GM23248 (cell line): ENCODE measurements around the gene CAST. TPM values are rescaled to one million over a fixed set of nuclear protein-coding genes. Genes with fewer than 3 reads are reported as not detected.

Experiments
- DNase-seq: peaks from one replicate; pipeline ENCODE4 v3.0.0-alpha.2; 2015
- H2AFZ ChIP-seq: fragments of 200-600 bp; sonication (generic); 2 replicates; pipeline ENCODE4 v1.6.1; 2016; ENCODE audit warnings: antibody characterized with exemption
- H3F3A ChIP-seq: fragments of 200-600 bp; sonication (generic); 2 replicates; pipeline ENCODE4 v1.6.1; 2016; ENCODE audit warnings: mild to moderate bottlenecking, antibody characterized with exemption, mixed run types; ENCODE audit not compliant: insufficient read depth
- H3K27ac ChIP-seq: fragments of 200-600 bp; sonication (generic); 2 replicates; pipeline ENCODE4 v1.5.1; 2016; ENCODE audit warnings: mild to moderate bottlenecking
- H3K27me3 ChIP-seq: fragments of 200-600 bp; sonication (generic); replicated peaks from 2 replicates; pipeline ENCODE4 v1.6.1; 2016; ENCODE audit warnings: mild to moderate bottlenecking; ENCODE audit not compliant: insufficient read depth
- H3K36me3 ChIP-seq: fragments of 200-600 bp; sonication (generic); 2 replicates; pipeline ENCODE4 v1.6.1; 2016; ENCODE audit warnings: low read depth, mild to moderate bottlenecking
- H3K4me1 ChIP-seq: fragments of 200-600 bp; sonication (generic); 2 replicates; pipeline ENCODE4 v1.6.1; 2016; ENCODE audit warnings: mild to moderate bottlenecking; ENCODE audit not compliant: insufficient read depth
- H3K4me2 ChIP-seq: fragments of 200-600 bp; sonication (generic); one replicate; pipeline ENCODE4 v1.6.1; 2016; ENCODE audit warnings: mild to moderate bottlenecking; ENCODE audit not compliant: unreplicated experiment
- H3K4me3 ChIP-seq: fragments of 200-600 bp; sonication (generic); 2 replicates; pipeline ENCODE4 v1.5.1; 2016; ENCODE audit warnings: mild to moderate bottlenecking
- H3K79me2 ChIP-seq: fragments of 200-600 bp; sonication (generic); 2 replicates; pipeline ENCODE4 v1.6.1; 2016; ENCODE audit warnings: mild to moderate bottlenecking; ENCODE audit not compliant: insufficient read depth
- H3K9ac ChIP-seq: fragments of 200-600 bp; sonication (generic); 2 replicates; pipeline ENCODE4 v1.6.1; 2016; ENCODE audit warnings: mild to moderate bottlenecking
- H3K9me2 ChIP-seq: fragments of 200-600 bp; sonication (generic); 2 replicates; pipeline ENCODE4 v1.6.1; 2016; ENCODE audit warnings: mixed run types, mild to moderate bottlenecking, moderate library complexity; ENCODE audit not compliant: insufficient read depth
- H3K9me3 ChIP-seq: fragments of 200-600 bp; sonication (generic); one replicate; pipeline ENCODE4 v1.6.1; 2017; ENCODE audit warnings: low read depth
- H4K20me1 ChIP-seq: fragments of 200-600 bp; sonication (generic); 2 replicates; pipeline ENCODE4 v1.6.0; 2016; ENCODE audit not compliant: insufficient read depth
- EZH2 ChIP-seq: fragments of 200-600 bp; sonication (generic); IDR thresholded peaks from 2 replicates; pipeline ENCODE4 v1.6.1; 2018; ENCODE audit warnings: antibody characterized with exemption, mild to moderate bottlenecking; ENCODE audit not compliant: insufficient read depth, poor library complexity, severe bottlenecking
- EZH2phosphoT487 ChIP-seq: fragments of 200-600 bp; sonication (generic); IDR thresholded peaks from 2 replicates; pipeline ENCODE4 v1.6.1; 2018; ENCODE audit warnings: antibody characterized with exemption, moderate library complexity, mild to moderate bottlenecking, low read depth; ENCODE audit not compliant: insufficient read depth
- WGBS, 2 experiments: methylation state at CpG; one replicate each; pipeline ENCODE4 v1.1.6; 2015 to 2017; ENCODE audit warnings: low lambda C conversion rate in 2 of 2, low coverage in 1 of 2; ENCODE audit errors: missing lambda C conversion rate in 2 of 2; 5-methylcytosine and 5-hydroxymethylcytosine counted together
- in situ Hi-C: fragments of 300-500 bp; cut with MboI; formaldehyde crosslinking; loops from 2 replicates; pipeline ENCODE4 v1.15.0; 2020
- polyA plus RNA-seq: library from polyadenylated mRNA; unstranded; fragments of >200 nt; fragmentation: Nextera tagmentation; extraction: Ambion mirVana; gene quantifications from 2 replicates; pipeline ENCODE4 v1.2.1, GENCODE V29; 2016
- total RNA-seq: library from RNA; depleted of rRNA; stranded (reverse); fragments of >200 nt; shearing (Covaris generic); gene quantifications from 2 replicates; pipeline ENCODE4 v1.2.3, GENCODE V29; 2014

CAST gene
- total and polyA plus RNA-seq, 2 experiments from 2014 or later: 179 to 196 TPM

GRCh38 chr5:96664669-96665068, 2.5 kb downstream of the CAST start:
- Histone ChIP-seq H3K79me2 (peaks cover 64% of the 10 kb centered on the region), H3K9ac (no peak overlapping the region)
- in situ Hi-C loops: no loop called here

DNA sequence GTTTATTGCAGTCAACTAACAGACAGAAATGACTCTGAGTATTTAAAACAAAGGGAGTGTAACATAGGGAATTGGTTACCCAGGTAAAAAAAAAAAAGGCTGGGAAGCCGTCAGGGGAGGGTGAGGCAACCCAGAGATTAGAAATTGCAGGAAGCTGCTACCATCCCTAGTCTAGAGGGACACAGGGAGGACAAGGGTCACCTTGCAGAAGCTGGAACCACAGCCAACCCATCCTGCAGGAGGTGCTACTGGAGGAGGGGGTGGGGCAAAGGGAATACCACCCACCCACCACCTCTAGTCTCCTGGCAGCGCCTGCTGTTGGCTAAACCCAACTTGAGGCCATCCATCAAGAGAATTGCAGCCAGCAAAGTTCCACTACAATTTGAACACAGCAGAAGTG, 6.5 kb downstream of the CAST start:
- no peaks in the 10 kb centered on the region for H3K27me3 ChIP-seq
- no peak overlapping the region for H3K4me2 ChIP-seq
- no peak overlapping the region for H2AFZ ChIP-seq
- peaks cover 100% of the 10 kb centered on the region for H3K79me2 ChIP-seq
- H3K27ac ChIP-seq: no peak overlapping the region
- H3K36me3 ChIP-seq: no peaks in the 10 kb centered on the region
- no peak overlapping the region for H3K4me3 ChIP-seq
- DNase-seq: no peak
- peaks cover 3% of the 10 kb centered on the region; the same call in 1 of the 2 replicates for H3F3A ChIP-seq
- WGBS, 2 experiments: 67 to 92% methylated on average over 2 of the region's 2 CpGs
- TF ChIP-seq EZH2 (no peak), EZH2phosphoT487 (no peak)
- peaks cover 11% of the 10 kb centered on the region; the same call in 1 of the 2 replicates for H4K20me1 ChIP-seq
- in situ Hi-C loops: no loop called here
- no peak overlapping the region for H3K9ac ChIP-seq
- peaks cover 10% of the 10 kb centered on the region; the same call in 1 of the 2 replicates for H3K4me1 ChIP-seq
- no peaks in the 10 kb centered on the region for H3K9me2 ChIP-seq
- H3K9me3 ChIP-seq: no peaks in the 10 kb centered on the region

More at GRCh38 chr5:96664669-96665068, 2.5 kb downstream of the CAST start:
- TF ChIP-seq EZH2phosphoT487 (no peak), EZH2 (no peak)
- Histone ChIP-seq H3K9me3 (no peaks in the 10 kb centered on the region), H3K27me3 (no peaks in the 10 kb centered on the region), H3F3A (peaks cover 25% of the 10 kb centered on the region), H3K4me2 (peak overlapping the region; percentile 87), H3K9me2 (no peaks in the 10 kb centered on the region), H2AFZ (no peak overlapping the region), H3K36me3 (no peaks in the 10 kb centered on the region), H3K4me1 (peaks cover 18% of the 10 kb centered on the region), H3K27ac (no peak overlapping the region), H4K20me1 (0 out of 2 replicates have a peak, but pooled peaks cover 5% of the 10 kb centered on the region), H3K4me3 (0 out of 2 replicates have a peak overlapping the region, but pooled peaks have one; percentile 88)
- no peak for DNase-seq

GRCh38 chr5:96669909-96670308, 7.7 kb downstream of the CAST start:
- no peaks in the 10 kb centered on the region; the same call in 1 of the 2 replicates for H3F3A ChIP-seq
- H2AFZ ChIP-seq: no peak overlapping the region
- no peak overlapping the region for H3K9ac ChIP-seq
- DNase-seq: no peak
- H3K79me2 ChIP-seq: peaks cover 100% of the 10 kb centered on the region
- in situ Hi-C loops: no loop called here
- no peaks in the 10 kb centered on the region for H3K4me1 ChIP-seq
- 86 to 90% methylated on average over 3 of the region's 3 CpGs for WGBS, 2 experiments
- H3K4me3 ChIP-seq: no peak overlapping the region
- H3K27me3 ChIP-seq: no peaks in the 10 kb centered on the region
- no peak overlapping the region for H3K4me2 ChIP-seq
- no peak overlapping the region for H3K27ac ChIP-seq
- no peaks in the 10 kb centered on the region for H3K9me2 ChIP-seq
- TF ChIP-seq EZH2 (no peak), EZH2phosphoT487 (no peak)
- no peaks in the 10 kb centered on the region for H3K36me3 ChIP-seq
- H4K20me1 ChIP-seq: peaks cover 11% of the 10 kb centered on the region; the same call in 1 of the 2 replicates
- H3K9me3 ChIP-seq: no peaks in the 10 kb centered on the region

DNA sequence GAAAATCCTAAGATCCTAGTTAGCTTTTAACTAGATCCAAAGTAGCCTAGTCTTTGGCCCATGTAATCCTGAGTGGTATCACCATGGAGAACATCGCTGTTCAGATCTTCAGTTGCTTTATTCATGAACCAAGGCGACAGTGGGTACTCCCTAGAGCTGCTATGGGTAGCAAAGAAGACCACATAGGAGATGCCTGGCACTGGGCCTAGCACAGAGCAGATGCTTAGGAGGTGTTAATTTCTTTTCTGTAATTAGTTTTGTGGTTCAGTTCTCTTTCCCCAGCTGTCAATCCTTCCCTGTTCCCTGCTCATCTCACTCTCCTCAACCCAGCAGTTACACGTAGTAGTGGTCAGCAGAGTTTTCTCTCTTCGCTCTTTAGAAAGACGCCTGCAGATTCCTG, 9.3 kb downstream of the CAST start:
- 90 to 92% methylated on average over 5 of the region's 5 CpGs for whole genome bisulfite sequencing, 2 experiments
- H3K27ac ChIP-seq: no peak overlapping the region
- peaks cover 5% of the 10 kb centered on the region for H3K36me3 ChIP-seq
- H3K9me3 ChIP-seq: no peaks in the 10 kb centered on the region
- H3K79me2 ChIP-seq: peaks cover 100% of the 10 kb centered on the region
- H3K9ac ChIP-seq: no peak overlapping the region
- H4K20me1 ChIP-seq: peaks cover 11% of the 10 kb centered on the region; the same call in 1 of the 2 replicates
- no peak overlapping the region for H3K4me3 ChIP-seq
- H3K4me1 ChIP-seq: no peaks in the 10 kb centered on the region
- H3K9me2 ChIP-seq: no peaks in the 10 kb centered on the region
- no peak overlapping the region for H3K4me2 ChIP-seq
- H3F3A ChIP-seq: no peaks in the 10 kb centered on the region
- no peak overlapping the region for H2AFZ ChIP-seq
- in situ Hi-C loops: no loop called here
- no peak for TF ChIP-seq EZH2phosphoT487
- no peak for TF ChIP-seq EZH2
- DNase-seq: no peak
- no peaks in the 10 kb centered on the region for H3K27me3 ChIP-seq

GRCh38 chr5:96673127-96673526, 11.0 kb downstream of the CAST start:
- no peaks in the 10 kb centered on the region for H3F3A ChIP-seq
- peaks cover 11% of the 10 kb centered on the region; the same call in 1 of the 2 replicates for H4K20me1 ChIP-seq
- peaks cover 16% of the 10 kb centered on the region for H3K36me3 ChIP-seq
- no peaks in the 10 kb centered on the region for H3K9me3 ChIP-seq
- no peak overlapping the region for H3K4me2 ChIP-seq
- H3K9ac ChIP-seq: no peak overlapping the region
- H3K27me3 ChIP-seq: no peaks in the 10 kb centered on the region
- peaks cover 100% of the 10 kb centered on the region for H3K79me2 ChIP-seq
- no peak overlapping the region for H3K27ac ChIP-seq
- H3K4me1 ChIP-seq: no peaks in the 10 kb centered on the region
- TF ChIP-seq EZH2phosphoT487 (no peak), EZH2 (no peak)
- H3K9me2 ChIP-seq: no peaks in the 10 kb centered on the region
- DNase-seq: no peak
- H2AFZ ChIP-seq: no peak overlapping the region
- in situ Hi-C loops: no loop called here
- no peak overlapping the region for H3K4me3 ChIP-seq
